HG02678 (cell line): ENCODE measurements around the gene KDM7A.

ENCODE experiments used
- ATAC-seq: cut with Tn5 transposase; IDR thresholded peaks from one replicate; pipeline ENCODE4 v1.9.1; 2021; ENCODE audit warnings: mild to moderate bottlenecking, moderate library complexity; ENCODE audit not compliant: unreplicated experiment

The KDM7A gene

GRCh38 chr7:140035400-140036223, 141.2 kb downstream of the KDM7A start:
- no peak for ATAC-seq
